ENCODE measurements around the gene SUN5. TPM values are rescaled to one million over a fixed set of nuclear protein-coding genes. Genes with fewer than 3 reads are reported as not detected.

The SUN5 gene
- total RNA-seq, 1 experiment from 2014 or later, result not detected

DNA sequence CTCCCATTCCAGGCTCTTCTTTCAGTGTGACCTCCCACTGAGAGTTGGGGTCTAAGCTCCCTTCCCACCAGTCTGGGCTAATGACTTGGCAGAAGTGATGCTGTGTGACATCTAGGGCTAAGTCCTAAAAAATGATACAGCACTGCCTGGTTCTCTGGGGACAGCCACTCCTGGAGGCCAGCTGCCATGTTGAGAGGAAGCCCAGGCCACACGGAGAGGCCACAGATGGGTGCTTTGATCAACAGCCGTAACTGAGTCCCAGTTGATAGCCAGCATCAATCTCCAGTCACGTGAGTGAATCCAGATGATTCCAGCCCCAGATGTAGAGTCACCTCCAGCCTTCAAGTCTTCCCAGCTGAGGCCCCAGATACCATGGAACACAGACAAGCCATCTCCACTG lies 13.8 kb downstream of the SUN5 start:
- Histone ChIP-seq H3K18ac (ENCODE audit: insufficient read length, low read depth, low read length) (no peak overlapping the region), H4K5ac (ENCODE audit: insufficient read length, low read depth, low read length) (no peak overlapping the region), H3K4me2 (ENCODE audit: insufficient read depth, insufficient read length, low read length) (no peak overlapping the region), H3K23me2 (ENCODE audit: insufficient read length, low read depth, low read length, poor library complexity, severe bottlenecking) (no peaks in the 10 kb centered on the region), H3K27me3 (ENCODE audit: insufficient read depth, low read length) (no peaks in the 10 kb centered on the region), H2BK120ac (ENCODE audit: low read depth, low read length, poor library complexity, severe bottlenecking) (no peak overlapping the region), H3K9me3 (ENCODE audit: control insufficient read depth, low read depth, low read length) (no peaks in the 10 kb centered on the region), H2BK15ac (ENCODE audit: low read depth, low read length) (no peak overlapping the region), H2BK20ac (ENCODE audit: low read depth, low read length, poor library complexity, severe bottlenecking) (no peak overlapping the region), H2AFZ (ENCODE audit: low read length) (no peak overlapping the region), H3K27ac (ENCODE audit: insufficient read length, low read depth, low read length) (no peak overlapping the region), H3K4ac (ENCODE audit: low read depth, low read length) (no peak overlapping the region), H3K79me1 (ENCODE audit: insufficient read depth, low read depth, low read length, poor library complexity, severe bottlenecking) (no peaks in the 10 kb centered on the region), H4K91ac (ENCODE audit: insufficient read length, low read depth, low read length) (no peak overlapping the region), H3K14ac (ENCODE audit: insufficient read depth, low read length) (no peak overlapping the region; the same call in 1 of the 2 replicates), H3T11ph (ENCODE audit: low read length) (no peak overlapping the region), H3K9ac (ENCODE audit: extremely low read depth, insufficient read length, low read length) (no peak overlapping the region), H4K8ac (replicated peaks; ENCODE audit: insufficient read length, low read depth, low read length) (no peak overlapping the region), H3K4me1 (ENCODE audit: insufficient read depth, low read length) (no peaks in the 10 kb centered on the region), H3K23ac (ENCODE audit: insufficient read length, low read depth, low read length) (no peak overlapping the region), H2BK5ac (ENCODE audit: insufficient read length, low read length) (no peak overlapping the region), H2AK5ac (ENCODE audit: insufficient read length, low read length) (no peak overlapping the region), H3K56ac (ENCODE audit: insufficient read length, low read depth, low read length) (no peak overlapping the region), H2BK12ac (ENCODE audit: insufficient read length, low read depth, low read length) (no peak overlapping the region), H4K20me1 (ENCODE audit: control insufficient read depth, insufficient read depth, insufficient read length) (no peaks in the 10 kb centered on the region), H3K79me2 (ENCODE audit: insufficient read depth, low read length) (no peaks in the 10 kb centered on the region)
- Mint-ChIP-seq H3K27ac (no peak overlapping the region), H3K4me1 (no peaks in the 10 kb centered on the region), H3K36me3 (ENCODE audit: insufficient read depth in 1 of 3, low read depth in 3 of 3) (no peaks in the 10 kb centered on the region), H3K27me3 (ENCODE audit: low read depth) (peaks cover 2% of the 10 kb centered on the region), H3K4me3 (no peak overlapping the region), H3K9me3 (no peaks in the 10 kb centered on the region)
- no peak for DNase-seq
- TF ChIP-seq, protein P1, sequence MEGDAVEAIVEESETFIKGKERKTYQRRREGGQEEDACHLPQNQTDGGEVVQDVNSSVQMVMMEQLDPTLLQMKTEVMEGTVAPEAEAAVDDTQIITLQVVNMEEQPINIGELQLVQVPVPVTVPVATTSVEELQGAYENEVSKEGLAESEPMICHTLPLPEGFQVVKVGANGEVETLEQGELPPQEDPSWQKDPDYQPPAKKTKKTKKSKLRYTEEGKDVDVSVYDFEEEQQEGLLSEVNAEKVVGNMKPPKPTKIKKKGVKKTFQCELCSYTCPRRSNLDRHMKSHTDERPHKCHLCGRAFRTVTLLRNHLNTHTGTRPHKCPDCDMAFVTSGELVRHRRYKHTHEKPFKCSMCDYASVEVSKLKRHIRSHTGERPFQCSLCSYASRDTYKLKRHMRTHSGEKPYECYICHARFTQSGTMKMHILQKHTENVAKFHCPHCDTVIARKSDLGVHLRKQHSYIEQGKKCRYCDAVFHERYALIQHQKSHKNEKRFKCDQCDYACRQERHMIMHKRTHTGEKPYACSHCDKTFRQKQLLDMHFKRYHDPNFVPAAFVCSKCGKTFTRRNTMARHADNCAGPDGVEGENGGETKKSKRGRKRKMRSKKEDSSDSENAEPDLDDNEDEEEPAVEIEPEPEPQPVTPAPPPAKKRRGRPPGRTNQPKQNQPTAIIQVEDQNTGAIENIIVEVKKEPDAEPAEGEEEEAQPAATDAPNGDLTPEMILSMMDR (conservative IDR thresholded peaks at IDR 0.05), result no peak
- no CpG with 5 or more reads among the region's 3 CpGs for WGBS (ENCODE audit: extremely low coverage, insufficient read length, low lambda C conversion rate)
